Lung (tissue), 12 donors: ENCODE results near the gene SNX30. TPM values are rescaled to one million over a fixed set of nuclear protein-coding genes. Genes with fewer than 3 reads are reported as not detected.

Experiments used
- ATAC-seq: fragments of 200-7000 bp; cut with Tn5 transposase; one replicate; pipeline ENCODE4 v1.9.1; 2020; ENCODE audit warnings: moderate number of reproducible peaks; ENCODE audit not compliant: insufficient read depth, low FRiP score
- DNase-seq, 3 donors: peaks; one replicate each; pipeline ENCODE4 v3.0.0-alpha.2; 2013 to 2017
- H3K27ac ChIP-seq, 2 donors: one replicate each; pipeline ENCODE4 v1.5.1; 2013; ENCODE audit warnings: mild to moderate bottlenecking in 2 of 2, moderate library complexity in 2 of 2, control low read depth in 1 of 2, inconsistent platforms in 1 of 2, low read depth in 1 of 2, low read length in 1 of 2
- H3K27me3 ChIP-seq, 3 donors: one replicate each; pipeline ENCODE4 v1.5.1; 2013; ENCODE audit warnings: low read length in 2 of 3; ENCODE audit not compliant: control insufficient read depth in 3 of 3, insufficient read depth in 3 of 3
- H3K36me3 ChIP-seq, 4 donors: one replicate each; pipeline ENCODE4 v1.5.1; 2013; ENCODE audit warnings: low read length in 4 of 4, mild to moderate bottlenecking in 1 of 4, moderate library complexity in 1 of 4; ENCODE audit not compliant: control insufficient read depth in 4 of 4, insufficient read depth in 4 of 4
- H3K4me1 ChIP-seq, 5 donors: one replicate each; pipeline ENCODE4 v1.5.1; 2013; ENCODE audit warnings: low read length in 5 of 5, mild to moderate bottlenecking in 2 of 5, moderate library complexity in 1 of 5; ENCODE audit not compliant: control insufficient read depth in 5 of 5, insufficient read depth in 5 of 5
- H3K4me3 ChIP-seq: one replicate; pipeline ENCODE4 v1.5.1; 2013; ENCODE audit warnings: mild to moderate bottlenecking, control low read depth, moderate library complexity
- H3K9ac ChIP-seq, 2 donors: one replicate each; pipeline ENCODE4 v1.5.1; 2013; ENCODE audit warnings: low read length in 2 of 2, control low read depth in 1 of 2; ENCODE audit not compliant: insufficient read depth in 1 of 2
- H3K9me3 ChIP-seq, 4 donors: one replicate each; pipeline ENCODE4 v1.5.1; 2013; ENCODE audit warnings: low read length in 3 of 4, mild to moderate bottlenecking in 1 of 4, moderate library complexity in 1 of 4; ENCODE audit not compliant: control insufficient read depth in 4 of 4, insufficient read depth in 3 of 4
- WGBS, 2 donors: extraction: QIAGEN DNeasy Blood & Tissue Kit; methylation state at CpG; one replicate each; pipeline ENCODE4 v1.1.7; 2013; 5-methylcytosine and 5-hydroxymethylcytosine counted together
- polyA plus RNA-seq, 2 donors: library from polyadenylated mRNA; stranded (reverse); fragments of 200-250 nt; gene quantifications; one replicate each; pipeline ENCODE4 v1.2.1, GENCODE V29; 2013
- total RNA-seq, 2 donors: library from RNA; depleted of rRNA in 1 of 2; stranded (reverse); fragments of >200 nt in 1 of 2; gene quantifications; one replicate each; pipeline ENCODE4 v1.2.1, GENCODE V29; 2014 to 2021
- TF ChIP-seq, protein P1 (sequence below): IDR thresholded peaks from 2 replicates; pipeline ENCODE4 v1.5.1; 2012; ENCODE audit warnings: mild to moderate bottlenecking; ENCODE audit errors: control extremely low read depth, extremely low read depth
- donor health status: control.
- donor health status: control.
- donor health status: Bipolar disorder and iron deficiency.
- donor health status: healthy.
- donor health status: DM: yes; HTN: yes; CAD: no.

The SNX30 gene
- total and polyA plus RNA-seq, 4 donors, result 13.7 to 63.1 (median 35.8) TPM

- WGBS, 2 donors, result 93 to 98% methylated on average over 3 of the region's 3 CpGs
- H3K9ac ChIP-seq, result no peak overlapping the region
- peaks cover 0 to 11% (median 3%) of the 10 kb centered on the region in 3 donors for H3K27me3 ChIP-seq
- no peak overlapping the region for H3K27ac ChIP-seq
- peaks cover 0 to 4% (median 0%) of the 10 kb centered on the region in 4 donors for H3K9me3 ChIP-seq
- H3K4me3 ChIP-seq, result no peak overlapping the region
- TF ChIP-seq, protein P1, sequence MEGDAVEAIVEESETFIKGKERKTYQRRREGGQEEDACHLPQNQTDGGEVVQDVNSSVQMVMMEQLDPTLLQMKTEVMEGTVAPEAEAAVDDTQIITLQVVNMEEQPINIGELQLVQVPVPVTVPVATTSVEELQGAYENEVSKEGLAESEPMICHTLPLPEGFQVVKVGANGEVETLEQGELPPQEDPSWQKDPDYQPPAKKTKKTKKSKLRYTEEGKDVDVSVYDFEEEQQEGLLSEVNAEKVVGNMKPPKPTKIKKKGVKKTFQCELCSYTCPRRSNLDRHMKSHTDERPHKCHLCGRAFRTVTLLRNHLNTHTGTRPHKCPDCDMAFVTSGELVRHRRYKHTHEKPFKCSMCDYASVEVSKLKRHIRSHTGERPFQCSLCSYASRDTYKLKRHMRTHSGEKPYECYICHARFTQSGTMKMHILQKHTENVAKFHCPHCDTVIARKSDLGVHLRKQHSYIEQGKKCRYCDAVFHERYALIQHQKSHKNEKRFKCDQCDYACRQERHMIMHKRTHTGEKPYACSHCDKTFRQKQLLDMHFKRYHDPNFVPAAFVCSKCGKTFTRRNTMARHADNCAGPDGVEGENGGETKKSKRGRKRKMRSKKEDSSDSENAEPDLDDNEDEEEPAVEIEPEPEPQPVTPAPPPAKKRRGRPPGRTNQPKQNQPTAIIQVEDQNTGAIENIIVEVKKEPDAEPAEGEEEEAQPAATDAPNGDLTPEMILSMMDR, result no peak
- ATAC-seq (no peak), DNase-seq (no peak)
- peaks cover 0 to 12% (median 0%) of the 10 kb centered on the region in 5 donors for H3K4me1 ChIP-seq
- no peaks in the 10 kb centered on the region for H3K36me3 ChIP-seq
Observed at GRCh38 chr9:112891521-112891920, 141.0 kb downstream of the SNX30 start.

GRCh38 chr9:112892981-112893380 lies 142.4 kb downstream of the SNX30 start:
- Histone ChIP-seq H3K27me3 (peaks cover 0 to 11% (median 3%) of the 10 kb centered on the region in 3 donors), H3K4me3 (no peak overlapping the region), H3K9ac (no peak overlapping the region), H3K36me3 (no peaks in the 10 kb centered on the region), H3K9me3 (peaks cover 0 to 4% (median 0%) of the 10 kb centered on the region in 4 donors), H3K27ac (no peak overlapping the region), H3K4me1 (peaks cover 0 to 12% (median 0%) of the 10 kb centered on the region in 5 donors)
- 90 to 91% methylated on average over 2 of the region's 2 CpGs for WGBS, 2 donors
- ATAC-seq, result no peak
- TF ChIP-seq, protein P1, result no peak
- DNase-seq, result no peak

- Histone ChIP-seq H3K36me3 (no peaks in the 10 kb centered on the region), H3K27ac (peak overlapping the region in 1 of 2 donors; percentile 67), H3K9ac (no peak overlapping the region), H3K4me3 (no peak overlapping the region), H3K27me3 (peaks cover 0 to 13% (median 6%) of the 10 kb centered on the region in 3 donors), H3K4me1 (peaks cover 0 to 12% (median 0%) of the 10 kb centered on the region in 5 donors), H3K9me3 (peaks cover 0 to 4% (median 0%) of the 10 kb centered on the region in 4 donors)
- ATAC-seq (no peak), DNase-seq (no peak)
- TF ChIP-seq, protein P1, result no peak
- WGBS, 2 donors, result 83 to 95% methylated on average over 1 of the region's 1 CpG
Observed at GRCh38 chr9:112894041-112894440, 143.5 kb downstream of the SNX30 start.

- WGBS, 2 donors, result 78 to 83% methylated on average over 1 of the region's 1 CpG
- Histone ChIP-seq H3K27ac (peak overlapping the region in 1 of 2 donors; percentile 67), H3K4me1 (peaks cover 0 to 12% (median 0%) of the 10 kb centered on the region in 5 donors), H3K36me3 (no peaks in the 10 kb centered on the region), H3K27me3 (peaks cover 0 to 10% (median 6%) of the 10 kb centered on the region in 3 donors), H3K9me3 (peaks cover 0 to 2% (median 0%) of the 10 kb centered on the region in 4 donors), H3K4me3 (no peak overlapping the region), H3K9ac (no peak overlapping the region)
- no peak for ATAC-seq
- no peak for DNase-seq
- TF ChIP-seq, protein P1, result no peak
Observed at GRCh38 chr9:112894699-112895098, 144.1 kb downstream of the SNX30 start.
